ENCODE measurements around the gene SIPA1L2.

DNA sequence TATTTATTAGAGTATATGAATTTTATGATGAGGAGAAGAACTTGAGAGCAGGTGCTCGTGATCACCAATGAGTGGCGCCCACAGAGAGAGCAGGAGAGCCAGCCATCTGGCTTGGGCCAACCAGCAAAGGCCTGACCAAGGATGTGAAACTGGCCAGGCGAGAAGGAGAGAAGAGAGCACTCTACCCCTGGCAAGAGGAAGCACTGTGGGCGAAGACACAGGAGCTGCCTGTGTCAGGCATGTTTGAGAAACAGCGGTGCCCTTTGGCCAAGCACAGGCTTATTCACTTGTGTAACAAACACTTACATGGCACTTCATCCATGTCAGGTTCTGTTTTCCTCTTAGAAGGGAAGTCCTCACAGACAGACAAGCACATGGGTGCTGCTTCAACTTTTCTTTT, 4.2 kb upstream of the SIPA1L2 start:
- TF ChIP-seq, protein P1, sequence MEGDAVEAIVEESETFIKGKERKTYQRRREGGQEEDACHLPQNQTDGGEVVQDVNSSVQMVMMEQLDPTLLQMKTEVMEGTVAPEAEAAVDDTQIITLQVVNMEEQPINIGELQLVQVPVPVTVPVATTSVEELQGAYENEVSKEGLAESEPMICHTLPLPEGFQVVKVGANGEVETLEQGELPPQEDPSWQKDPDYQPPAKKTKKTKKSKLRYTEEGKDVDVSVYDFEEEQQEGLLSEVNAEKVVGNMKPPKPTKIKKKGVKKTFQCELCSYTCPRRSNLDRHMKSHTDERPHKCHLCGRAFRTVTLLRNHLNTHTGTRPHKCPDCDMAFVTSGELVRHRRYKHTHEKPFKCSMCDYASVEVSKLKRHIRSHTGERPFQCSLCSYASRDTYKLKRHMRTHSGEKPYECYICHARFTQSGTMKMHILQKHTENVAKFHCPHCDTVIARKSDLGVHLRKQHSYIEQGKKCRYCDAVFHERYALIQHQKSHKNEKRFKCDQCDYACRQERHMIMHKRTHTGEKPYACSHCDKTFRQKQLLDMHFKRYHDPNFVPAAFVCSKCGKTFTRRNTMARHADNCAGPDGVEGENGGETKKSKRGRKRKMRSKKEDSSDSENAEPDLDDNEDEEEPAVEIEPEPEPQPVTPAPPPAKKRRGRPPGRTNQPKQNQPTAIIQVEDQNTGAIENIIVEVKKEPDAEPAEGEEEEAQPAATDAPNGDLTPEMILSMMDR (conservative IDR thresholded peaks at IDR 0.05 in 1 of 2, IDR thresholded peaks at IDR 0.05 in 1 of 2; ENCODE audit: low read depth in 1 of 2, low read length in 2 of 2): no peak
- no peak for TF ChIP-seq EZH2 (IDR thresholded peaks at IDR 0.05; ENCODE audit: low read length, missing control alignments)
